Activated gamma-delta T cell treated with anti-CD3 and anti-CD28 coated beads, Interleukin-2, amount 50 U/mL, for 16 hours (primary cell): ENCODE results near the gene GBA2.

ENCODE experiments used
- DNase-seq: peaks from one replicate; pipeline ENCODE4 v3.0.0-alpha.2; 2020; ENCODE audit warnings: low read depth

Gene GBA2

GRCh38 chr9:35690614-35691333, 58.3 kb downstream of the GBA2 start:
- no peak for DNase-seq

DNA sequence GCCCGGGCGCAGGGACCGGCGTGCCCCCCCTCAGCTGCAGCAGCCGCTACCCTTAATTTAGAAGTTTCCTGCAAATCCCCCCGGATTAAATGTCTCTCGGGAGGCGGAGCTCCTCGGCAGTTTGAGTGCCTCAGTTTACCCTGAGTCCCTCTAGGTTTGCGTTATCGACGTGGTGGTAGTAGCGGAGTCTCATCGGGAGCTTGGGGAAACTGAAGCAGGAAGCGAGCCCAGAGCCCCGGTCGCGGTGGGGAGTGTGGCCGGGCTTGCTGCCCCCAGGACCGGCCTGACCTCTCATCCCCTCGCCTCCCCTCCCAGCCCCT, 58.8 kb downstream of the GBA2 start:
- DNase-seq, result no peak

GRCh38 chr9:35689542-35690293, 59.3 kb downstream of the GBA2 start, which contains the start of gene TPM2:
TPM2 (minus strand) TSS chr9:35689925; CDS start chr9:35689817, 108 bp downstream.
- DNase-seq, result no peak

DNA sequence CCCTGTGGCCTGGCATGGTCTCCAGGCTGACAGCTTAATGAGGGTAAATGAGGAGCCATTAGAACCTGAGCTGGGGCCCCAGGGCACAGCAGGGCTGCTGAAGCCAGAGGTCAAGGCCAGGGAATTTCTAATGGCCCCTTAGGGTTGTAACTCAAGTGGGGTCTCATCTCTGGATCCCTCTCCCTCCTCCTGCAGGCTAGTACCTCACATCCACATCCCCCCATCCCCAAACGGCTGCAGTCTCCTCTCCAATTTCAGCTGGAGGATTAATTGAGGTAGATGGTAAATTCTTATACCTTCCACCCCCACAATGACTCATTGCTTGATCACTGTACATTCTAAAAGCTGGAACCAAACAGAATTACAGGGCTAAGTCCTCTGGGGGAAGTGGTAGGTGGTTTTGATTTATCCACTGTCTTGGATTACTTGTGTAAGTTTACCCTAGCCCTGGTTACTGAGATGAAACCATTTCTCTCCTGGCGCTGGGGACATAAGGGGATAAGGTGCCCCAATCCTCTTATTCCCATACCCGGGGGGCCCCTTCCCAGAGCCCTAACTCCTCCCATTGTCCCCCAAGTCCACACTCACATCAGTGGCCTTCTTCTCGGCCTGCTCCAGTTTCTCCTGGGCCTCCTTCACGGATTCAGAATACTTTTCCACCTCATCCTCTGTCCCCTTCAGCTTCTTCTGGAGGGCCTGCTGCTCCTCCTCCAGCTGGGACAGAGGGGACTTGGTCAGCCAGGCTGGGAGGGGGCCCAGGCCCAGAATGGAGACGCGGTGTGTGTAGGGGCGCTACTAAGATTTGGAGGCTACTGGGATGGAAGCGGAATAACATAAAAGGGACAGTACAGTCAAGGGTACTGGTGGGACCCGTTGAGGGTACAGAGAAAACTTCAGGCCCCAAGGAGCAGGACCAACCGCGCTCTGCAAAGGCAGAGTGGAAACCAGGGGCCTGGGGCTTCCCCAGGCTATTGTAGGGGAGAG, 60.2 kb downstream of the GBA2 start:
- no peak for DNase-seq

DNA sequence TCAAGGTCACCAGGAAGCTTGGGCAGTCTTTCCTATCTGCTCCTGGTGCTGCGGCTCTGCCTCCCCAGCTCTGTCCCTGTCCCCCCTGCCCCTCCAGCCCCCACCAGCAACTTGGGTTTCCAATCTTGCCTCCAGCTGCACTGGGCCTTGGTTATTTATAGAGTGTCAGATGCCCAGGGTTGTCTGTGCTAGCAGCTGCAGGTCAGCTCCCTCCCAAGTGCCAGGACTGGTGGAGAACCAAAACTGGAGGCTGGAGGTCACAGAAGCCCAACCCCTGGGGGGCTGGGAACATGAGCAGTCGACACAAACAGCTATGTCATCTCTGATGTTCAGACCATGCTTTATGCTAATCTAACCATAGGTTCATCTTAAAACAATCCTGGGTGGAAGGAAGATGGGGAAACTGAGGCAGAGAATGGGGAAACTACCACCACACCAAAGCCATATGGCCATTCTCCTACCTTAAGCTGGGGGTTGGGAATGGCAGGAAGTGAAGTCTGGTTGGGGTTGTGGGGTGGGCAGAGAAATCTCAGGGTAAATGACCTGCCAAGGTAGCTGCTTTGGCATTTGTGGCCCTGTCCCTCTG, 61.0 kb downstream of the GBA2 start:
- no peak for DNase-seq

- DNase-seq, result no peak
These were observed 61.7 kb downstream of the GBA2 start for GRCh38 chr9:35687306-35687705.
